ENCODE measurements around the gene NEURL4.

- no peak for TF ChIP-seq CTCF (conservative IDR thresholded peaks at IDR 0.05; ENCODE audit: low read depth, low read length)
- TF ChIP-seq EZH2 (IDR thresholded peaks at IDR 0.05; ENCODE audit: borderline replicate concordance, low read depth, low read length, poor library complexity, severe bottlenecking): no peak
Measured at GRCh38 chr17:7312432-7313087, 16.6 kb downstream of the NEURL4 start.

All from A673 (cell line).